Uterus (tissue), 2 donors: Measurements from ENCODE around the gene KLRC1.
"Not testable (repeated sequence)": the region's sequence is repeated elsewhere in the genome, so short reads cannot be mapped to it uniquely, and the experiment has no call there.

Experiments used
- POLR2A ChIP-seq, 2 donors: fragments of 450-650 bp; IDR thresholded peaks; one replicate each; pipeline ENCODE4 v1.6.1; 2016; ENCODE audit warnings: antibody characterized with exemption in 2 of 2, mild to moderate bottlenecking in 1 of 2, moderate library complexity in 1 of 2
- TF ChIP-seq, protein P1 (sequence below), 4 experiments: fragments of 200-600 bp in 2 of 4; fragments of 450-650 bp in 2 of 4; sonication (generic) in 2 of 4; IDR thresholded peaks; one replicate each; pipeline ENCODE4 v1.5.1; 2016 to 2019; ENCODE audit warnings: antibody characterized with exemption in 4 of 4, mild to moderate bottlenecking in 2 of 4, moderate library complexity in 1 of 4

DNA sequence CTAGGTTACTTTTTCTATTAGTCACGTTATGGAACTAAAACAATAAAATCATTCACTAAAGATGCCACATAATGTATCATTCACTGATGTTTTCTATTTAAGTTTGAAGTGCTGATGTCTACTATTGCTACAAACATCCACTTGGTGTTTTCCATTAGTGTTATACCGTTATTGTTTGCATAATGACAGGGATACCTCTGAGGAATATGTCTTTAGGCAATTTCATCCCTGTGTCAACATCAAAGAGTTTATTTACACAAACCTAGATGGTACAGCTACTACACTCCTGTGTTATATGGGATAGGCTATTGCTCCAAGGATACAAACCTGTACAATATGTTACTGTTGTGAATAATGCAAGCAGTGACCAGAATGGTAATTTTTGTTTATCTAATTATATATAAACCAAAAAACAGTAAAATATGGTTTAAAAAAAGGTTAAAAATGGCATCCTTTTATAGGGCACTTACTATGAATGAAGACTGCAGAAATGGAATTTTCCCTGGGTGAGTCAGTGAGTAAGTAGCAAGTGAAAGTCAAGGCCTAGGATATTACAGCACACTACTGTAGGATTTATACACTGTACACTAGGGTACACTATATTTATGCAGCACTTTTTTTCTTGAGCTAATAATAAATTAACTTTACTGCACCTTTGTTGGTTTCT, 13.4 kb downstream of the KLRC1 start:
- TF ChIP-seq, protein P1, sequence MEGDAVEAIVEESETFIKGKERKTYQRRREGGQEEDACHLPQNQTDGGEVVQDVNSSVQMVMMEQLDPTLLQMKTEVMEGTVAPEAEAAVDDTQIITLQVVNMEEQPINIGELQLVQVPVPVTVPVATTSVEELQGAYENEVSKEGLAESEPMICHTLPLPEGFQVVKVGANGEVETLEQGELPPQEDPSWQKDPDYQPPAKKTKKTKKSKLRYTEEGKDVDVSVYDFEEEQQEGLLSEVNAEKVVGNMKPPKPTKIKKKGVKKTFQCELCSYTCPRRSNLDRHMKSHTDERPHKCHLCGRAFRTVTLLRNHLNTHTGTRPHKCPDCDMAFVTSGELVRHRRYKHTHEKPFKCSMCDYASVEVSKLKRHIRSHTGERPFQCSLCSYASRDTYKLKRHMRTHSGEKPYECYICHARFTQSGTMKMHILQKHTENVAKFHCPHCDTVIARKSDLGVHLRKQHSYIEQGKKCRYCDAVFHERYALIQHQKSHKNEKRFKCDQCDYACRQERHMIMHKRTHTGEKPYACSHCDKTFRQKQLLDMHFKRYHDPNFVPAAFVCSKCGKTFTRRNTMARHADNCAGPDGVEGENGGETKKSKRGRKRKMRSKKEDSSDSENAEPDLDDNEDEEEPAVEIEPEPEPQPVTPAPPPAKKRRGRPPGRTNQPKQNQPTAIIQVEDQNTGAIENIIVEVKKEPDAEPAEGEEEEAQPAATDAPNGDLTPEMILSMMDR (IDR thresholded peaks at IDR 0.05): not testable (repeated sequence)
- TF ChIP-seq POLR2A (IDR thresholded peaks at IDR 0.05): not testable (repeated sequence)
